HFFc6 (cell line): ENCODE data around the gene RBM17. TPM values are rescaled to one million over a fixed set of nuclear protein-coding genes. Genes with fewer than 3 reads are reported as not detected.
A peak's percentile ranks its signal among the peaks of the same experiment; 100 is the strongest.

ENCODE experiments used
- DNase-seq: peaks from one replicate; pipeline ENCODE4 v3.0.0-alpha.2; 2018
- H3K27ac Mint-ChIP-seq: 2 replicates; pipeline ENCODE4 v1.8.0; 2020; ENCODE audit warnings: mild to moderate bottlenecking, mixed read lengths
- H3K27me3 Mint-ChIP-seq: 2 replicates; pipeline ENCODE4 v1.8.0; 2021; ENCODE audit warnings: mild to moderate bottlenecking, moderate library complexity, mixed read lengths; ENCODE audit not compliant: insufficient read depth
- H3K36me3 Mint-ChIP-seq: 2 replicates; pipeline ENCODE4 v1.8.0; 2021; ENCODE audit warnings: low read depth, mixed read lengths
- H3K4me1 Mint-ChIP-seq: 2 replicates; pipeline ENCODE4 v1.8.0; 2020; ENCODE audit warnings: low read depth, mixed read lengths
- H3K4me3 Mint-ChIP-seq: 2 replicates; pipeline ENCODE4 v1.8.0; 2020; ENCODE audit warnings: mild to moderate bottlenecking, moderate library complexity, mixed read lengths
- H3K9me3 Mint-ChIP-seq: 2 replicates; pipeline ENCODE4 v1.8.0; 2020; ENCODE audit warnings: mild to moderate bottlenecking, mixed read lengths
- total RNA-seq, 6 experiments: library from RNA; stranded (reverse); fragmentation: NEBNext Ultra II Directional; extraction: Animal tissue kit (Norgen Biotek cat#: 25700); gene quantifications; 2 replicates in 1 of 6; 3 replicates in 5 of 6; pipeline ENCODE4 v1.2.3, GENCODE V29; 2021
- TF ChIP-seq, protein P1 (sequence below): fragments of 200-600 bp; sonication (generic); IDR thresholded peaks from 2 replicates; pipeline ENCODE4 v1.5.0; 2021; ENCODE audit warnings: antibody characterized with exemption, mild to moderate bottlenecking

Gene RBM17
- total RNA-seq, 6 experiments from 2014 or later = 53.4 to 75.2 (median 66.3) TPM

DNA sequence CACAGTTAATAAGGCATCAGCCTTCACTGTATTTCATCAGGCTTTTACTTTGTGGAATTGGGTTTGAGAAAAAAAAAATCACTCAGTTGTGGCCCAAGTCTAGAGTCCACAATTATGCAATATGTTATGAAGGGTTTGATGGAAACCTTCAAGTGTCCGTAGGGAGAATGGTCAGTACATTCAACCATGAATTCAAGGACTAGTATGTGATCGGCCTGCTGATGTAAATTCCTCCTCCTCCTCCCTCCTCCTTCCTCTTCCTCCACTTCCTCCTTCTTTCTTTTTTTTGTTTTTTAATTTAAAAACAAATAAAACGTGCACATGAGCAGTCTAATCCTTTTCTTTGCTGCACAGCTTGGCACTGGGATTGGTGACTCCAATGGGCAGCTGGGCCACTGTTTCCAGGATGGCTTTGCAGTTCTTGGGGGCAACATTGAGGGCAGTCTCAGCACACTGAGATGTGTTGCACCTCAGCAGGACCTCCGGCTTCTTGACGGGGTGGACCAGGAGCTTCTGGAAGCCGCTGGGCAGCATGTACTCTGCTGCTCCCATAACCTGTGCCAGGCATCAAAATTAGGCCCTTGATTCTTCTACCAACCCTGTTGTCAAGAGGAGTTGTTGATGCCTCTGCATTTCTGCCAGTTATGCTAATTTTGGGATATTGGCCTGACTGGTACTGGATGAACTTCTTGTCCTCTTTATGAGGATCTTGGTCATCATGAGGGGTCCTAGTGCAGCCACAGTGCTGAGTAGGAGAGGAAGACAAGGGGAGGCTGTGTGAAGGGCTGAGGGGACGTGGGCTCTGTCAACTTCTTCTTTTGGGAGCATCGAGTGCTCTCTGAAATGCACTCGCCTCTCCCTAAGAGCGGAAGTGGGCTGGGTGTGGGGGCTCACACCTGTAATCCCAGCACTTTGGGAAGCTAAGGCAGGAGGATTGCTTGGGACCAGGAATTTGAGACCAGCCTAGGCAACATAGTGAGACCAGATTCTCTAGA, 17.4 kb upstream of the RBM17 start:
- no peak for DNase-seq
- Mint-ChIP-seq H3K9me3 (no peaks in the 10 kb centered on the region), H3K36me3 (no peaks in the 10 kb centered on the region; the same call in 1 of the 2 replicates), H3K27me3 (peaks cover 72% of the 10 kb centered on the region), H3K4me1 (peaks cover 10% of the 10 kb centered on the region), H3K4me3 (no peak overlapping the region), H3K27ac (no peak overlapping the region)
- TF ChIP-seq, protein P1, sequence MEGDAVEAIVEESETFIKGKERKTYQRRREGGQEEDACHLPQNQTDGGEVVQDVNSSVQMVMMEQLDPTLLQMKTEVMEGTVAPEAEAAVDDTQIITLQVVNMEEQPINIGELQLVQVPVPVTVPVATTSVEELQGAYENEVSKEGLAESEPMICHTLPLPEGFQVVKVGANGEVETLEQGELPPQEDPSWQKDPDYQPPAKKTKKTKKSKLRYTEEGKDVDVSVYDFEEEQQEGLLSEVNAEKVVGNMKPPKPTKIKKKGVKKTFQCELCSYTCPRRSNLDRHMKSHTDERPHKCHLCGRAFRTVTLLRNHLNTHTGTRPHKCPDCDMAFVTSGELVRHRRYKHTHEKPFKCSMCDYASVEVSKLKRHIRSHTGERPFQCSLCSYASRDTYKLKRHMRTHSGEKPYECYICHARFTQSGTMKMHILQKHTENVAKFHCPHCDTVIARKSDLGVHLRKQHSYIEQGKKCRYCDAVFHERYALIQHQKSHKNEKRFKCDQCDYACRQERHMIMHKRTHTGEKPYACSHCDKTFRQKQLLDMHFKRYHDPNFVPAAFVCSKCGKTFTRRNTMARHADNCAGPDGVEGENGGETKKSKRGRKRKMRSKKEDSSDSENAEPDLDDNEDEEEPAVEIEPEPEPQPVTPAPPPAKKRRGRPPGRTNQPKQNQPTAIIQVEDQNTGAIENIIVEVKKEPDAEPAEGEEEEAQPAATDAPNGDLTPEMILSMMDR = no peak

DNA sequence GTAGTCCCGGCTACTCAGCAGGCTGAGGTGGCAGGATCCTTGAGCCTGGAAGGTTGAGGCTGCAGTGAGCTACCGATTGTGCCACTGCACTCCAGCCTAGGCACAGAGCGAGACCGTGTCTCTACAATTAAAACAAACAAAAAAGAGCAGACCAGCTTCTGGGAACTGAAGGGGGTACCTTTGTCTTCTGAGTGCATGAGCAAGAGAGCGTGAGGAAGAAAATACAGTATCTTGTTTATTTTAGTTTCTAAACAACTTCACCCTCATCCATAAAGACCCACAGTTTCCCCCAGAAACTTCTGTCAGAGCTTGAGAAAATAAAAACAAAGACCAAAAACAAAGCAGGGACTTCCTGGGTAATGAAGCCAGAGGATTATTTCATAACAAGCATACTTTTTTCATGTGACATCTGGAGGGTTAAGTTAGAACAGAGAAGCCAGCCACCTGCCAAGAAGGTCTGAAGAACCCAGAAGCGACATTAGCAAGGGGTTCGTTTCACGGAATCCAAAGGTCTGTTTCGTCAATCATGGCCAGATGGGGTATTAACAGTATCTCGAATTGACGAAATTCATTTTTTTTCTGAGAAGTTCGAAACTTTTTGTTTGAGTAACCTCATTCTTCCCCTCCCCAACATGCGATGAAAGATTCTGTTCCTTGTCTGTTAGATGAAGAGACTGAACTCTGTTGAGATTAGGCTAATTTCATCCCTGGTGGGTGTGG, 16.5 kb upstream of the RBM17 start:
- no peak overlapping the region for H3K4me3 Mint-ChIP-seq
- no peaks in the 10 kb centered on the region for H3K9me3 Mint-ChIP-seq
- H3K27me3 Mint-ChIP-seq = peaks cover 73% of the 10 kb centered on the region
- H3K4me1 Mint-ChIP-seq = peaks cover 10% of the 10 kb centered on the region
- no peak overlapping the region for H3K27ac Mint-ChIP-seq
- DNase-seq = no peak
- no peaks in the 10 kb centered on the region; the same call in 1 of the 2 replicates for H3K36me3 Mint-ChIP-seq
- TF ChIP-seq, protein P1 = no peak

DNA sequence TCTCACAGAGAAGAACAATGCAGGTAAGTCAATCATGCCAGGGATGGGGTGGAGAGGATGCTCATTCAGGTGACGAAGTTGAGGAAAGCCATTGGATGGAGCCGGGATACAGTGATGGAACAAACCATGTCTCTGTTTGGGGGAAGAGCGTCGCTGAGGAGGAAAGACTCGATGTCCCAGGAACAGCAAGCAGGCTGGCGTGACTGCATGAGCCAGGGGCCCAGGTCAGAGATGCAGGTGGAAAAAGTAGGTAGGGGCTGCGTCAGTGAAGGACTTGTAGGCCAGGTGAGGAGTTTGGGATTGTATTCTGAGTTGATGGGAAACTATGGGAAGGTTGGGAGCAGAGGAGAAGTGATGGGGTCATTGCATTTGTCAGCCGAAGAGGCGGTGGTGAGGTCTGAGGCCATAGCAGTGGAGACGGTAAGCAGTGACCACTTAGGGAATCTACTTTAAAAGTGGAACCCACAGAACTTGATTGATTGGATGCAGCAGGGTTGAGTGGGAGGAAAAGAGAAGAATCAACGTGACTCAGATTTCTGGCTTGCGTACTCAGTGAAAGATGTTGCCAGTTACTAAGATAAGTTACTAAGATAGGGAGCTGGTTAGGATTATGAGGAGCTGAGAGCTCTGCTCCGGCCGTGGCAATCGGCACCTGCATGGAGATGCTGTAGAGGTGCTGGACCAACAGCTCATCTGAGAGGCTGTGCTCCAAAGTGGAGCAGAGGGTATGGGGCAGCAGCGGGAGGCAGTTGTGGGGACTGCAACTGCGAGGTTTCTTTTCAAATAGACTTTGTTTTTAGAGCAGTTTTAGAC, 14.1 kb upstream of the RBM17 start:
- Mint-ChIP-seq H3K27ac (no peak overlapping the region), H3K9me3 (no peaks in the 10 kb centered on the region), H3K27me3 (peaks cover 58% of the 10 kb centered on the region), H3K4me1 (peaks cover 10% of the 10 kb centered on the region), H3K36me3 (no peaks in the 10 kb centered on the region; the same call in 1 of the 2 replicates), H3K4me3 (no peak overlapping the region)
- TF ChIP-seq, protein P1 = no peak
- DNase-seq = peak; percentile 49

DNA sequence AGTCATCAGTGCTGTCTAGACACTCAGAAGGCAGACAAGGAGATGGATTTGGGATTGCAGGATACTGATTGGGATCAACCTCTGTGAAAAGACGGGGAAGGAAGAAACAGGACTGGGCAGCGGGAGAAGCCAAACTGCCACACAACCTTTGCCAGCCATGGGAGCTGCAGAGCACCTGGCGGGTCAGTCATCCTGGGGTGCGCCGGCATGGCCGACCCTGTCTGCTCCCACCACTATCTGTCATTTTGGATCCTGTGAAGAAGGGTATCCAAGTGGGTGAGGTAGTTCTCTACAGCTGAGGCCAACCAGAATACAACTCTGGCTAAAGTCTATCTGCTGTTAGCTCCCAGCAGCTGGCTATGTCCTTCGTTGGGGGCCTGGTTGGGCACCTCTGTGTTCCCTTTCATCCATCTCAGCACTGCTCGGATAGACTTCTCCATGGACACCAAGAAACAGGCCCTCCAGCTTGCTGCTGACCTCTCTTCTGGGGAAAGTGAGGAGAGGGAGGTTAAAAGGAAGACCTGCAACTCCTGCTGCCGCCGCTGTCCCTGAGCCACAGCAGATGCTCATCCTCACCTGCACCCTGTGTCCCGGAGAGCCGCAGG, 11.7 kb upstream of the RBM17 start:
- no peak for DNase-seq
- Mint-ChIP-seq H3K4me3 (no peak overlapping the region), H3K4me1 (peaks cover 10% of the 10 kb centered on the region), H3K36me3 (no peaks in the 10 kb centered on the region), H3K9me3 (peaks cover 6% of the 10 kb centered on the region; the same call in 1 of the 2 replicates), H3K27ac (no peak overlapping the region), H3K27me3 (peaks cover 52% of the 10 kb centered on the region)
- TF ChIP-seq, protein P1 = no peak

DNA sequence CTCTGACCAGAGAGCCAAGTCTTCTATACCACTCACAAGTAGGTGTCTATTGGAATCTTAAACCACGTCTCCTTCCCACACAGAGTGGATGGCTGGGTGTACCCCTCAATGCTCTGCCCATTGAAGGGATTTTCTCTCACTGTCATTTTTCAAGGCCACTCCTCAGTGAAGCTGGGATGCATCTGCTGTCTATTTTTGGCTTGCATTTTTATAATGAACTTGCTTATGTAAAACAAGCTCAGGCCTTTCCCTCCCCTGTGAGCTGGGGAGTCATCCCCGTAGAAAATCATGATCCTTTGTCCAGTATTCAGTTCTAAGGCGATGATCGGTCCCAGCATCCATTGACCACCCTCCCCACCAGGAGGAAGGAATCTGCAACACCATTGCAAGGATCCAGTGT, 9.8 kb upstream of the RBM17 start:
- peaks cover 51% of the 10 kb centered on the region for H3K27me3 Mint-ChIP-seq
- peaks cover 23% of the 10 kb centered on the region for H3K4me1 Mint-ChIP-seq
- no peak overlapping the region for H3K27ac Mint-ChIP-seq
- peaks cover 7% of the 10 kb centered on the region; the same call in 1 of the 2 replicates for H3K9me3 Mint-ChIP-seq
- no peak for DNase-seq
- TF ChIP-seq, protein P1 = no peak
- no peak overlapping the region for H3K4me3 Mint-ChIP-seq
- H3K36me3 Mint-ChIP-seq = no peaks in the 10 kb centered on the region
